Neural cell (in vitro differentiated cells): ENCODE data around the gene NFASC. TPM values are rescaled to one million over a fixed set of nuclear protein-coding genes. Genes with fewer than 3 reads are reported as not detected.

Experiments used
- H2AFZ ChIP-seq: fragments of 200-600, 300-800 bp; sonication (generic), shearing (Covaris generic); 2 replicates; pipeline ENCODE4 v1.6.0; 2014; ENCODE audit warnings: low read depth, mild to moderate bottlenecking, antibody characterized with exemption, low read length, moderate library complexity
- H3F3A ChIP-seq: fragments of 200-600 bp; shearing (Covaris generic); 2 replicates; pipeline ENCODE4 v1.6.1; 2016; ENCODE audit warnings: mild to moderate bottlenecking, moderate library complexity, mixed read lengths, antibody characterized with exemption, low read length; ENCODE audit not compliant: insufficient read depth, poor library complexity, severe bottlenecking
- H3K27ac ChIP-seq: fragments of 200-600, 300-800 bp; sonication (generic), shearing (Covaris generic); 2 replicates; pipeline ENCODE4 v1.5.1; 2014; ENCODE audit warnings: mild to moderate bottlenecking, low read length, moderate library complexity
- H3K27me3 ChIP-seq: fragments of 300-800, 200-600 bp; sonication (generic), shearing (Covaris generic); 2 replicates; pipeline ENCODE4 v1.6.0; 2014; ENCODE audit warnings: mild to moderate bottlenecking, low read depth, low read length, moderate library complexity; ENCODE audit not compliant: insufficient read depth
- H3K36me3 ChIP-seq: fragments of 300-800, 200-600 bp; sonication (generic), shearing (Covaris generic); 2 replicates; pipeline ENCODE4 v1.5.1; 2014; ENCODE audit warnings: mild to moderate bottlenecking, antibody characterized with exemption, low read length, moderate library complexity; ENCODE audit not compliant: insufficient read depth
- H3K4me2 ChIP-seq: fragments of 300-800, 200-600 bp; sonication (generic), shearing (Covaris generic); 2 replicates; pipeline ENCODE4 v1.6.0; 2014; ENCODE audit warnings: mild to moderate bottlenecking, low read length
- H3K4me3 ChIP-seq: fragments of 300-800, 200-600 bp; sonication (generic), shearing (Covaris generic); 2 replicates; pipeline ENCODE4 v1.5.1; 2014; ENCODE audit warnings: mild to moderate bottlenecking, low read length, moderate library complexity
- H3K79me2 ChIP-seq: fragments of 200-600 bp; shearing (Covaris generic); replicated peaks from 2 replicates; pipeline ENCODE4 v1.6.0; 2014; ENCODE audit warnings: mild to moderate bottlenecking, low read length, moderate library complexity; ENCODE audit not compliant: insufficient read depth
- H3K9ac ChIP-seq: fragments of 300-800, 200-600 bp; sonication (generic), shearing (Covaris generic); 2 replicates; pipeline ENCODE4 v1.6.1; 2016; ENCODE audit warnings: mild to moderate bottlenecking, low read length, mixed read lengths
- H3K9me2 ChIP-seq: fragments of 200-600 bp; shearing (Covaris generic); 2 replicates; pipeline ENCODE4 v1.6.1; 2016; ENCODE audit warnings: mild to moderate bottlenecking, low read length, mixed read lengths; ENCODE audit not compliant: insufficient read depth
- H3K9me3 ChIP-seq: fragments of 200-600, 300-800 bp; sonication (generic), shearing (Covaris generic); 2 replicates; pipeline ENCODE4 v1.6.1; 2016; ENCODE audit warnings: mild to moderate bottlenecking, mixed run types, low read length, moderate library complexity, mixed read lengths
- H4K20me1 ChIP-seq: fragments of 200-600 bp; shearing (Covaris generic); 2 replicates; pipeline ENCODE4 v1.6.1; 2016; ENCODE audit warnings: mild to moderate bottlenecking, mixed run types; ENCODE audit not compliant: insufficient read depth
- CTCF ChIP-seq: fragments of 450-650 bp; IDR thresholded peaks from 2 replicates; pipeline ENCODE4 v1.5.1; 2014; ENCODE audit warnings: antibody characterized with exemption, mild to moderate bottlenecking, moderate library complexity; ENCODE audit not compliant: poor library complexity, severe bottlenecking
- EP300 ChIP-seq: fragments of 450-650 bp; conservative IDR thresholded peaks from 2 replicates; pipeline ENCODE4 v1.6.1; 2014; ENCODE audit warnings: antibody characterized with exemption, mild to moderate bottlenecking, moderate library complexity; ENCODE audit not compliant: poor library complexity, severe bottlenecking
- EZH2 ChIP-seq: fragments of 200-600, 300-800 bp; shearing (Covaris generic), sonication (generic); IDR thresholded peaks from 2 replicates; pipeline ENCODE4 v1.6.1; 2014; ENCODE audit warnings: antibody characterized with exemption, low read length, borderline replicate concordance, mild to moderate bottlenecking; ENCODE audit not compliant: insufficient read depth, poor library complexity, severe bottlenecking
- MXI1 ChIP-seq: fragments of 450-650 bp; conservative IDR thresholded peaks from 2 replicates; pipeline ENCODE4 v1.6.1; 2014; ENCODE audit warnings: antibody characterized with exemption, mild to moderate bottlenecking; ENCODE audit not compliant: poor library complexity, severe bottlenecking
- POLR2AphosphoS5 ChIP-seq: IDR thresholded peaks from 2 replicates; pipeline ENCODE4 v1.6.1; 2012
- RAD21 ChIP-seq: fragments of 450-650 bp; conservative IDR thresholded peaks from 2 replicates; pipeline ENCODE4 v1.6.1; 2014; ENCODE audit warnings: antibody characterized with exemption, mild to moderate bottlenecking, moderate library complexity
- REST ChIP-seq: IDR thresholded peaks from 2 replicates; pipeline ENCODE4 v1.6.1; 2012; ENCODE audit warnings: borderline replicate concordance
- SMC3 ChIP-seq: fragments of 450-650 bp; conservative IDR thresholded peaks from 2 replicates; pipeline ENCODE4 v1.6.1; 2014; ENCODE audit warnings: antibody characterized with exemption, mild to moderate bottlenecking, moderate library complexity; ENCODE audit not compliant: poor library complexity
- TAF1 ChIP-seq: IDR thresholded peaks from 2 replicates; pipeline ENCODE4 v1.6.1; 2012; ENCODE audit warnings: low read depth
- polyA plus RNA-seq: library from polyadenylated mRNA; depleted of rRNA; stranded (reverse); fragments of >200 nt; gene quantifications from 2 replicates; pipeline ENCODE4 v1.2.3, GENCODE V29; 2014

NFASC gene
- polyA plus RNA-seq, 1 donor from 2014 or later = 23.9 TPM

- no peaks in the 10 kb centered on the region for H3K36me3 ChIP-seq
- no peak for TF ChIP-seq EP300
- TF ChIP-seq EZH2 = no peak
- no peak for TF ChIP-seq REST
- no peak for TF ChIP-seq RAD21
- TF ChIP-seq CTCF = no peak
- no peak for TF ChIP-seq TAF1
- TF ChIP-seq MXI1 = no peak
- TF ChIP-seq POLR2AphosphoS5 = no peak
- no peak for TF ChIP-seq SMC3
- H3K27me3 ChIP-seq = no peaks in the 10 kb centered on the region
- no peaks in the 10 kb centered on the region for H3K9me3 ChIP-seq
- H4K20me1 ChIP-seq = no peaks in the 10 kb centered on the region
- peaks cover 10% of the 10 kb centered on the region for H3K79me2 ChIP-seq
- H3F3A ChIP-seq = no peaks in the 10 kb centered on the region
- no peak overlapping the region for H3K9ac ChIP-seq
- H3K9me2 ChIP-seq = no peaks in the 10 kb centered on the region
- H2AFZ ChIP-seq = no peak overlapping the region
- H3K27ac ChIP-seq = no peak overlapping the region
- no peak overlapping the region for H3K4me2 ChIP-seq
- no peak overlapping the region for H3K4me3 ChIP-seq
Measured at GRCh38 chr1:204872262-204872881, 1.7 kb downstream of the NFASC start.

DNA sequence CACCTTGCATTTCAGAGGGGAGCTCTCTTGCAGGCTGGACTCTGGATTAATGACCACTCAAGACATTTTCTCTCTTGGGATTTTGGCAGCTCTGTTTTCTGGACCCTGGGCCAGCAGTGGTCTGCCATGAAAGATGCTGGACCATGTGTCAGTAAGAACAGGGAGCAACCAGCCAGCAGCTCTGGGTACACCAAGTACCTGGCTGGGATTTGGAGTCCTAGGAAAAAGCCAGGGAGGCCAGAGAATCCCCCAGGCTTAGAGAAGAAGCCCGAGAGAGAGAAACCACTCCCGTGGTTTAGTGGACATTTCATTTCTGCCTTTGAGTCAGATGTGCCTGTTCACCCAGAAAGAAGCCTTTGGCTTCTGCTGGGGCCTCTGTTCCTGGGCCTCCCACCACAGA is 2.5 kb downstream of the NFASC start:
- H3K27me3 ChIP-seq = no peaks in the 10 kb centered on the region
- H3K9me2 ChIP-seq = no peaks in the 10 kb centered on the region
- H3K27ac ChIP-seq = no peak overlapping the region
- no peaks in the 10 kb centered on the region for H3K36me3 ChIP-seq
- H3K4me2 ChIP-seq = no peak overlapping the region
- no peak for TF ChIP-seq TAF1
- no peak for TF ChIP-seq EP300
- TF ChIP-seq EZH2 = no peak
- TF ChIP-seq CTCF = no peak
- TF ChIP-seq SMC3 = no peak
- no peak for TF ChIP-seq POLR2AphosphoS5
- TF ChIP-seq MXI1 = no peak
- no peak for TF ChIP-seq RAD21
- no peak for TF ChIP-seq REST
- no peaks in the 10 kb centered on the region for H3F3A ChIP-seq
- peaks cover 10% of the 10 kb centered on the region for H3K79me2 ChIP-seq
- H3K9ac ChIP-seq = no peak overlapping the region
- no peak overlapping the region for H3K4me3 ChIP-seq
- no peak overlapping the region for H2AFZ ChIP-seq
- no peaks in the 10 kb centered on the region for H3K9me3 ChIP-seq
- H4K20me1 ChIP-seq = no peaks in the 10 kb centered on the region
